B cell (primary cell): ENCODE data around the gene KRIT1. TPM values are rescaled to one million over a fixed set of nuclear protein-coding genes. Genes with fewer than 3 reads are reported as not detected.

Experiments used
- ATAC-seq: fragments of 200-7000 bp; cut with Tn5 transposase; one replicate; pipeline ENCODE4 v1.10.0; 2021; ENCODE audit warnings: low read depth, mild to moderate bottlenecking, moderate number of reproducible peaks, moderate library complexity
- CTCF ChIA-PET: fragments of 350-600 bp; sonication (Branson Sonifier 250); formaldehyde crosslinking; loops from one replicate; lab custom pipeline; 2021; ENCODE audit warnings: antibody characterized with exemption, inconsistent platforms; lab: Charles Lee
- POLR2A ChIA-PET: fragments of 350-600 bp; sonication (Branson Sonifier 250); formaldehyde crosslinking; loops from one replicate; lab custom pipeline; 2021; ENCODE audit warnings: antibody characterized with exemption; lab: Charles Lee
- DNase-seq: peaks from one replicate; pipeline ENCODE4 v3.0.0; 2013
- H2AFZ ChIP-seq: 2 replicates; pipeline ENCODE4 v1.6.1; 2012; ENCODE audit warnings: mild to moderate bottlenecking, low read depth, low read length; ENCODE audit not compliant: insufficient read depth, poor library complexity, severe bottlenecking
- H3K27ac ChIP-seq, 2 donors: 1 replicate in 1 of 2; 2 replicates in 1 of 2; pipeline ENCODE4 v1.5.1; 2012 to 2013; ENCODE audit warnings: low read length in 2 of 2, mild to moderate bottlenecking in 2 of 2, moderate library complexity in 1 of 2
- H3K27me3 ChIP-seq, 4 experiments: fragments of 200-600 bp in 1 of 4; sonication (generic) in 1 of 4; replicated peaks in 1 of 4; 1 replicate in 2 of 4; 2 replicates in 2 of 4; pipeline versions ENCODE4 v1.6.1 to v1.7.0; 2013 to 2016; ENCODE audit warnings: low read length in 3 of 4, mild to moderate bottlenecking in 2 of 4, mixed read lengths in 1 of 4, moderate library complexity in 1 of 4; ENCODE audit not compliant: insufficient read depth in 4 of 4, control insufficient read depth in 3 of 4; ENCODE audit errors: control extremely low read depth in 1 of 4
- H3K36me3 ChIP-seq, 2 experiments: replicated peaks in 1 of 2; 1 replicate in 1 of 2; 2 replicates in 1 of 2; pipeline versions ENCODE4 v1.6.1 to v1.7.1; 2013; ENCODE audit warnings: low read length in 1 of 2; ENCODE audit not compliant: insufficient read depth in 2 of 2, control insufficient read depth in 1 of 2; ENCODE audit errors: control extremely low read depth in 1 of 2, extremely low read depth in 1 of 2
- H3K4me1 ChIP-seq, 2 donors: fragments of 200-600 bp in 1 of 2; sonication (generic) in 1 of 2; 1 replicate in 1 of 2; 2 replicates in 1 of 2; pipeline versions ENCODE4 v1.5.1 to v1.6.1; 2013 to 2017; ENCODE audit warnings: low read length in 2 of 2; ENCODE audit not compliant: control insufficient read depth in 2 of 2, insufficient read depth in 2 of 2
- H3K4me2 ChIP-seq: replicated peaks from 2 replicates; pipeline ENCODE3; 2012; ENCODE audit warnings: mild to moderate bottlenecking, low read depth, low read length; ENCODE audit not compliant: poor library complexity, severe bottlenecking
- H3K4me3 ChIP-seq, 5 experiments: fragments of 200-600 bp in 1 of 5; sonication (generic) in 1 of 5; 1 replicate in 3 of 5; 2 replicates in 2 of 5; pipeline versions ENCODE4 v1.5.1 to v1.7.0; 2011 to 2016; ENCODE audit warnings: low read length in 4 of 5, mild to moderate bottlenecking in 4 of 5, low read depth in 2 of 5, control low read depth in 1 of 5, moderate library complexity in 1 of 5; ENCODE audit not compliant: insufficient read depth in 1 of 5; ENCODE audit errors: control extremely low read depth in 1 of 5, extremely low read depth in 1 of 5
- H3K79me2 ChIP-seq: fragments of 200-600 bp; sonication (generic); one replicate; pipeline ENCODE4 v1.6.0; 2016; ENCODE audit warnings: low read length; ENCODE audit not compliant: control insufficient read depth, insufficient read depth
- H3K9ac ChIP-seq: fragments of 200-600 bp; sonication (generic); 2 replicates; pipeline ENCODE4 v1.6.1; 2017; ENCODE audit warnings: mild to moderate bottlenecking, low read length, moderate library complexity
- H3K9me3 ChIP-seq, 3 donors: one replicate each; pipeline versions ENCODE4 v1.6.1 to v1.7.1; 2013; ENCODE audit warnings: low read length in 2 of 3; ENCODE audit not compliant: control insufficient read depth in 2 of 3, insufficient read depth in 1 of 3; ENCODE audit errors: control extremely low read depth in 1 of 3
- H4K20me1 ChIP-seq: 2 replicates; pipeline ENCODE4 v1.6.0; 2012; ENCODE audit warnings: mild to moderate bottlenecking, low read length; ENCODE audit not compliant: insufficient read depth, control insufficient read depth, poor library complexity, severe bottlenecking
- H3K27ac Mint-ChIP-seq: one replicate; pipeline ENCODE4 v1.8.0; 2021; ENCODE audit warnings: mixed read lengths
- H3K27me3 Mint-ChIP-seq: one replicate; pipeline ENCODE4 v1.8.0; 2021; ENCODE audit warnings: mixed read lengths
- H3K4me1 Mint-ChIP-seq: one replicate; pipeline ENCODE4 v1.8.0; 2021; ENCODE audit warnings: mixed read lengths
- H3K4me3 Mint-ChIP-seq: one replicate; pipeline ENCODE4 v1.8.0; 2021; ENCODE audit warnings: mixed read lengths
- H3K9me3 Mint-ChIP-seq: one replicate; pipeline ENCODE4 v1.8.0; 2022; ENCODE audit warnings: mixed read lengths; ENCODE audit not compliant: insufficient read depth
- CTCF ChIP-seq: fragments of 200-600 bp; IDR thresholded peaks from one replicate; pipeline ENCODE4 v1.8.0; 2022; ENCODE audit warnings: antibody characterized with exemption, mild to moderate bottlenecking
- EZH2 ChIP-seq: IDR thresholded peaks from 2 replicates; pipeline ENCODE4 v1.6.1; 2012; ENCODE audit warnings: borderline replicate concordance, low read depth, mild to moderate bottlenecking, moderate library complexity, low read length; ENCODE audit not compliant: insufficient read depth, poor library complexity, severe bottlenecking
- WGBS: methylation state at CpG from one replicate; pipeline ENCODE4 v1.1.5; 2013; ENCODE audit warnings: missing lambda C conversion rate; ENCODE audit not compliant: insufficient coverage; 5-methylcytosine and 5-hydroxymethylcytosine counted together
- intact Hi-C: fragments of 100-400 bp; cut with micrococcal nuclease; formaldehyde crosslinking; loops from one replicate; pipeline ENCODE4 v1.10.0; 2022
- polyA plus RNA-seq: library from polyadenylated mRNA; depleted of rRNA; stranded (reverse); fragments of >200 nt; gene quantifications from 2 replicates; pipeline ENCODE4 v1.2.3, GENCODE V29; 2012
- total RNA-seq, 2 donors: library from RNA; stranded (reverse); fragments of 120-200 nt in 1 of 2; gene quantifications; 1 replicate in 1 of 2; 2 replicates in 1 of 2; pipeline versions ENCODE4 v1.2.3 to v1.2.4, GENCODE V29; 2013 to 2022

Gene KRIT1
- total and polyA plus RNA-seq, 2 donors (not counting 1 experiment from before 2014, with no cell fraction given), result 25.0 to 78.1 TPM

GRCh38 chr7:92230547-92230946, 15.2 kb downstream of the KRIT1 start:
- no peak overlapping the region for H3K4me3 Mint-ChIP-seq
- H3K27ac ChIP-seq, result no peak overlapping the region
- CTCF ChIA-PET, result no interaction called here
- H3K27me3 Mint-ChIP-seq, result no peaks in the 10 kb centered on the region
- H3K27me3 ChIP-seq, result no peaks in the 10 kb centered on the region
- H3K4me3 ChIP-seq, result no peak overlapping the region
- H3K9ac ChIP-seq, result no peak overlapping the region
- H3K4me2 ChIP-seq, result no peak overlapping the region
- H2AFZ ChIP-seq, result no peak overlapping the region
- no peak for DNase-seq
- POLR2A ChIA-PET, result no interaction called here
- ATAC-seq, result no peak
- peaks cover 12% of the 10 kb centered on the region for H3K9me3 Mint-ChIP-seq
- H3K27ac Mint-ChIP-seq, result no peak overlapping the region
- 80% methylated on average over 2 of the region's 2 CpGs for WGBS
- H3K36me3 ChIP-seq, result peaks cover 9 to 51% of the 10 kb centered on the region in 2 experiments
- H3K4me1 Mint-ChIP-seq, result no peaks in the 10 kb centered on the region
- intact Hi-C loops, result no loop called here
- H4K20me1 ChIP-seq, result no peaks in the 10 kb centered on the region
- H3K79me2 ChIP-seq, result no peaks in the 10 kb centered on the region
- no peak for TF ChIP-seq CTCF
- TF ChIP-seq EZH2, result no peak
- H3K9me3 ChIP-seq, result no peaks in the 10 kb centered on the region
- no peaks in the 10 kb centered on the region for H3K4me1 ChIP-seq

DNA sequence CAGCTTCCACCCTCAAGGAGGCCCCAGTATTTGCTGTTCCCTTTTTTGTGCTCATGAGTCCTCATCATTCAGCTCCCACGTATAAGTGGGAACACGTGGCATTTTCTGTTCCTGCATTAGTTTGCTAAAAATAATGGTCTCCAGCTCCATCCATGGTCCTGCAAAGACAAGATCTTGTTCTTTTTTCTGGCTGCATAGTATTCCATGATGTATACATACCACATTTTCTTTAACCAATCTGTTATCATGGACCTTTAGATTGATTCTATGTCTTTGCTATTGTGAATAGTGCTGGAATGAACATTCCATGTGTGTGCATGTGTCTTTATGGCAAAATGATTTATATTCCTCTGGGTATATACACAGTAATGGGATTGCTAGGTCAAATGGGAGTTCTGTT, 17.0 kb downstream of the KRIT1 start:
- no peak overlapping the region for H3K27ac ChIP-seq
- Mint-ChIP-seq H3K4me3 (no peak overlapping the region), H3K4me1 (no peaks in the 10 kb centered on the region), H3K27me3 (no peaks in the 10 kb centered on the region), H3K27ac (no peak overlapping the region), H3K9me3 (peaks cover 12% of the 10 kb centered on the region)
- H2AFZ ChIP-seq, result no peak overlapping the region
- H3K79me2 ChIP-seq, result no peaks in the 10 kb centered on the region
- ChIA-PET POLR2A (no interaction called here), CTCF (interaction anchor here (0.6 kb wide), 1 partner anchor 96 kb away, joined by 3 read pairs; no protein-coding TSS in a partner anchor)
- no peak overlapping the region for H3K9ac ChIP-seq
- no peaks in the 10 kb centered on the region for H3K27me3 ChIP-seq
- peaks cover 3 to 43% of the 10 kb centered on the region in 2 experiments for H3K36me3 ChIP-seq
- TF ChIP-seq EZH2 (no peak), CTCF (no peak)
- no peaks in the 10 kb centered on the region for H3K4me1 ChIP-seq
- DNase-seq, result no peak
- no peak for ATAC-seq
- 100% methylated on average over 2 of the region's 2 CpGs for WGBS
- H3K4me3 ChIP-seq, result no peak overlapping the region
- H3K9me3 ChIP-seq, result no peaks in the 10 kb centered on the region
- no peak overlapping the region for H3K4me2 ChIP-seq
- intact Hi-C loops, result no loop called here
- no peaks in the 10 kb centered on the region for H4K20me1 ChIP-seq
